Measurements from ENCODE around the gene PMVK. TPM values are rescaled to one million over a fixed set of nuclear protein-coding genes. Genes with fewer than 3 reads are reported as not detected.

PMVK gene
- total RNA-seq, 1 experiment from 2014 or later: 26.8 TPM

DNA sequence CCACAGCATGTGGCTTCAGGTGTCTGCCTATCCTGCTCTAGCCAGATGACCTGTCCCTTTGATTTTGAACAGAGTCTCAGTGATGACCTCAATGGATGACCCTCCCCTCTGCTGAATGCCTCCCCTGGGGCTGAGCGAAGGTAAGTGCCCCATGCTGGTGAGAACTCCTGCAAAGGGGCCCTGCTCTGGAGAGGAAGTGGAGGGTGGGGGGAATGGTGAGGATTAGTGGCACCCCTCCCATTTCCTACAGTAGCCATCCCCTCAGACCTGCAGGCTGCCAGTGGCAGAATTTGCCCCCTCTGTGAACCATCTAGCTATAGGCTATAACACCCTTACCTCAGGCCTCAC, 3.7 kb upstream of the PMVK start (continued):
- TF ChIP-seq, protein P1, sequence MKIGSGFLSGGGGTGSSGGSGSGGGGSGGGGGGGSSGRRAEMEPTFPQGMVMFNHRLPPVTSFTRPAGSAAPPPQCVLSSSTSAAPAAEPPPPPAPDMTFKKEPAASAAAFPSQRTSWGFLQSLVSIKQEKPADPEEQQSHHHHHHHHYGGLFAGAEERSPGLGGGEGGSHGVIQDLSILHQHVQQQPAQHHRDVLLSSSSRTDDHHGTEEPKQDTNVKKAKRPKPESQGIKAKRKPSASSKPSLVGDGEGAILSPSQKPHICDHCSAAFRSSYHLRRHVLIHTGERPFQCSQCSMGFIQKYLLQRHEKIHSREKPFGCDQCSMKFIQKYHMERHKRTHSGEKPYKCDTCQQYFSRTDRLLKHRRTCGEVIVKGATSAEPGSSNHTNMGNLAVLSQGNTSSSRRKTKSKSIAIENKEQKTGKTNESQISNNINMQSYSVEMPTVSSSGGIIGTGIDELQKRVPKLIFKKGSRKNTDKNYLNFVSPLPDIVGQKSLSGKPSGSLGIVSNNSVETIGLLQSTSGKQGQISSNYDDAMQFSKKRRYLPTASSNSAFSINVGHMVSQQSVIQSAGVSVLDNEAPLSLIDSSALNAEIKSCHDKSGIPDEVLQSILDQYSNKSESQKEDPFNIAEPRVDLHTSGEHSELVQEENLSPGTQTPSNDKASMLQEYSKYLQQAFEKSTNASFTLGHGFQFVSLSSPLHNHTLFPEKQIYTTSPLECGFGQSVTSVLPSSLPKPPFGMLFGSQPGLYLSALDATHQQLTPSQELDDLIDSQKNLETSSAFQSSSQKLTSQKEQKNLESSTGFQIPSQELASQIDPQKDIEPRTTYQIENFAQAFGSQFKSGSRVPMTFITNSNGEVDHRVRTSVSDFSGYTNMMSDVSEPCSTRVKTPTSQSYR (CRISPR knock-in tag; IDR thresholded peaks at IDR 0.05): no peak
- TF ChIP-seq, protein P2, sequence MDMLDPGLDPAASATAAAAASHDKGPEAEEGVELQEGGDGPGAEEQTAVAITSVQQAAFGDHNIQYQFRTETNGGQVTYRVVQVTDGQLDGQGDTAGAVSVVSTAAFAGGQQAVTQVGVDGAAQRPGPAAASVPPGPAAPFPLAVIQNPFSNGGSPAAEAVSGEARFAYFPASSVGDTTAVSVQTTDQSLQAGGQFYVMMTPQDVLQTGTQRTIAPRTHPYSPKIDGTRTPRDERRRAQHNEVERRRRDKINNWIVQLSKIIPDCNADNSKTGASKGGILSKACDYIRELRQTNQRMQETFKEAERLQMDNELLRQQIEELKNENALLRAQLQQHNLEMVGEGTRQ (CRISPR knock-in tag; IDR thresholded peaks at IDR 0.05): no peak
- no peak for TF ChIP-seq FOXP1 (CRISPR knock-in tag; IDR thresholded peaks at IDR 0.05; ENCODE audit: borderline replicate concordance)
- no peak for TF ChIP-seq ZNF219 (CRISPR knock-in tag; IDR thresholded peaks at IDR 0.05; ENCODE audit: borderline replicate concordance)
- TF ChIP-seq PRRX2 (CRISPR knock-in tag; IDR thresholded peaks at IDR 0.05): no peak
- no peak for TF ChIP-seq CREM (CRISPR knock-in tag; IDR thresholded peaks at IDR 0.05)
- TF ChIP-seq, protein P3, sequence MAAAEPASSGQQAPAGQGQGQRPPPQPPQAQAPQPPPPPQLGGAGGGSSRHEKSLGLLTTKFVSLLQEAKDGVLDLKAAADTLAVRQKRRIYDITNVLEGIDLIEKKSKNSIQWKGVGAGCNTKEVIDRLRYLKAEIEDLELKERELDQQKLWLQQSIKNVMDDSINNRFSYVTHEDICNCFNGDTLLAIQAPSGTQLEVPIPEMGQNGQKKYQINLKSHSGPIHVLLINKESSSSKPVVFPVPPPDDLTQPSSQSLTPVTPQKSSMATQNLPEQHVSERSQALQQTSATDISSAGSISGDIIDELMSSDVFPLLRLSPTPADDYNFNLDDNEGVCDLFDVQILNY (CRISPR knock-in tag; IDR thresholded peaks at IDR 0.05): no peak
- TF ChIP-seq, protein P4, sequence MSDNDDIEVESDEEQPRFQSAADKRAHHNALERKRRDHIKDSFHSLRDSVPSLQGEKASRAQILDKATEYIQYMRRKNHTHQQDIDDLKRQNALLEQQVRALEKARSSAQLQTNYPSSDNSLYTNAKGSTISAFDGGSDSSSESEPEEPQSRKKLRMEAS (CRISPR knock-in tag; IDR thresholded peaks at IDR 0.05): no peak
- no peak for TF ChIP-seq ZNF232 (CRISPR knock-in tag; IDR thresholded peaks at IDR 0.05)
- TF ChIP-seq IRF2 (CRISPR knock-in tag; IDR thresholded peaks at IDR 0.05; ENCODE audit: borderline replicate concordance, low read depth): no peak
- no peak for TF ChIP-seq GTF2I (CRISPR knock-in tag; conservative IDR thresholded peaks at IDR 0.05)

DNA sequence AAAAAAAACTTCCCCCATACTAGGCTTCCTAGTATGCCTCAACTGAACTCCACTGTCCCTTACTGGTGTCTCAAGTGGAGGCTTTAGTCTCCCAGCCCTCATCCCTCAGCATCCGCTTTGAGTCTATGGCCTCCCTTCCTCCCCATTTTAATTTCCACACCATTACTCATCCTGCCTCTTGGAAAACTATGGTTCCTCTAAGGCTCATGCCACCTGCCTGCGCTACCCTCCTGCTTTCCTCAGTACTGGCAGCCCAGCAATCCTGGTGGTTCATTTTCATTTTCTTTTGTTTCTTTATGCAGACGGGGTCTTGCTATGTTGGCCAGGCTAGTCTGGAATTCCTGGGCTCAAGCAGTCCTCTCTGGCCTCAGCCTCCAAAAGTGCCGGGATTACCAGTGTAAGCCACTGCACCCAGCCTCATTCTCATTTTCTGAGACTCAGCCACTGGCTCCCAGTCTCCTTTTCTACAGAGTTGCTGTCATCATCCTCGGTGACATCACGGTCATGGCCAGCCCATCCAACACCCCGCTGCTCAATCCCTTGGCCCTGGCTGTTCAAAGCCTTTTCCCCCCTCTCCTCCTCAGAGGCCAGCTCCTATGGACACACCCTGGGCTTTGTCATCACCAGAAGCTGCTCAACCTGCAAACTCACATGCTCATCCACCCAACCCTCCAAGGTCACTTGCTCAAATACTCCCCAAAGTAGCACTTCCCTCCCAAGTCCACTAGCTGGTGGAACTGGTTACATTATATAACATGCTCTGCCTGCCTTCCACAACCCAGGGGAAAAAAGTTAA, 2.3 kb upstream of the PMVK start:
- POLR2A ChIA-PET: interaction anchor here (0.7 kb wide), 1 partner anchor 32 kb away, joined by 3 read pairs; the partner anchor contains the start of gene SHC1
- ATAC-seq (no peak), DNase-seq (ENCODE audit: low spot score) (no peak)
- Mint-ChIP-seq H3K27me3 (ENCODE audit: low read depth) (peaks cover 3% of the 10 kb centered on the region; the same call in 1 of the 2 replicates), H3K9me3 (no peaks in the 10 kb centered on the region), H3K36me3 (no peaks in the 10 kb centered on the region; the same call in 1 of the 2 replicates), H3K27ac (peak overlapping the region; percentile 43), H3K4me1 (peaks cover 30% of the 10 kb centered on the region), H3K4me3 (0 out of 2 replicates have a peak overlapping the region, but pooled peaks have one; percentile 92)
- CTCF ChIA-PET: interaction anchor here (0.9 to 1.9 kb wide), 4 partner anchors 32 to 379 kb away, joined by 3 to 4 read pairs (median 4); partner anchors contain the start of gene SHC1
- TF ChIP-seq ZNF232 (CRISPR knock-in tag; IDR thresholded peaks at IDR 0.05) (no peak), ZNF121 (CRISPR knock-in tag; IDR thresholded peaks at IDR 0.05) (peak; percentile 81; the same call in 1 of the 2 replicates)
- TF ChIP-seq, protein P5, sequence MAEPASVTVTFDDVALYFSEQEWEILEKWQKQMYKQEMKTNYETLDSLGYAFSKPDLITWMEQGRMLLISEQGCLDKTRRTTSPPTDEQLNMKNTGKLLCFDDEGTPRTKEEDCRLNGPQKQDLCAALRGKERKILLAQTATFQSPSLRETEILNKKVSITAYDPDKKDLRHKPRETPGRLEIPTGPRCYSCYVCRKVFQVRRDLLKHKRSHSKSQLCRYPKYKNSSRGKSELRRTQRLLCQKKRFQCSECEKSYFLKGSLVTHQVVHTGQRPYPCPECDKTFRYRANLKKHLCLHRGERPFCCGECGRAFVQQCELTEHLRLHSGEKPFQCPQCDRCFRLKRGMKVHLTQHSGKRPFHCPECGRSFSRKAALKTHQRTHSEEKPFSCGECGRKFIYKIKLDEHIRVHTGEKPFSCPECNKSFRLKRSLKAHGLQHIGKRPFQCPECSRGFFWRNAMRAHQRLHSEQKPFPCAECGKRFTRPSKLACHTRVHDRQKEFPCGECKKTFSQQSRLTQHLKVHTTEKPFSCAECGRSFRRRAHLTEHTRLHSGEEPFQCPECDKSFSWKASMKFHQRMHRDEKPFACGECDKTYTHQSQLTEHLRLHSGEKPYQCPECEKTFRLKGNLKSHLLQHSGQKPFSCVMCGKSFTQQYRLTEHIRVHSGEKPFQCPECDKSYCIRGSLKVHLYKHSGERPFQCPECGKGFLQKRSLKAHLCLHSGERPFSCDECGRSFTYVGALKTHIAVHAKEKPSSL (CRISPR knock-in tag; conservative IDR thresholded peaks at IDR 0.05): no peak

DNA sequence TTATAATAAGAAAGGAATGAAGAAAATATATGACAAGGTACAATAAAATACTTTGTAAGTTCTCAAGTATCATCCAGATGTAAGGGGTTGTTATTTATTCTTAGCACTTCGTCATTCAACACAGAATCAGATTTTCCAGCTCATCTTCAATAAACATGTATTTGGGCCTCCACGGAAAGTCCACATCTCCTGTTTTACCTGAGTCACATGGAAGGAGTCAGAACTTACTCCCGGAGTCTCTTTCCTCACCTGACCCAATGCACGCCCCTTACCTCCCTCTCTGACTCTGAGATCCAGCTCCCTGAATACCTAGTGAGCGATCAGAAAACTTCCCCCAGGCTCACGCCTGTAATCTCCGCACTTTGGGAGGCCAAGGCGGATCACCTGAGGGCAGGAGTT, 1.5 kb upstream of the PMVK start:
- Mint-ChIP-seq H3K36me3 (no peaks in the 10 kb centered on the region; the same call in 1 of the 2 replicates), H3K4me1 (peaks cover 26% of the 10 kb centered on the region), H3K27me3 (ENCODE audit: low read depth) (peaks cover 3% of the 10 kb centered on the region; the same call in 1 of the 2 replicates), H3K4me3 (peak overlapping the region; percentile 92), H3K27ac (peak overlapping the region; percentile 99), H3K9me3 (no peaks in the 10 kb centered on the region)
- CTCF ChIA-PET: interaction anchor here (0.8 to 1.0 kb wide), 3 partner anchors 33 to 378 kb away, joined by 3 to 6 read pairs (median 4); partner anchors contain the start of gene SHC1
- no peak for ATAC-seq
- DNase-seq (ENCODE audit: low spot score): no peak
- POLR2A ChIA-PET: interaction anchor here (0.6 kb wide), 1 partner anchor 776 kb away, joined by 3 read pairs; no protein-coding TSS in a partner anchor
- TF ChIP-seq ATF1 (CRISPR knock-in tag; IDR thresholded peaks at IDR 0.05) (no peak), SMAD4 (CRISPR knock-in tag; IDR thresholded peaks at IDR 0.05) (no peak), ZNF317 (CRISPR knock-in tag; IDR thresholded peaks at IDR 0.05; ENCODE audit: borderline replicate concordance, low read depth) (no peak)
- TF ChIP-seq, protein P6, sequence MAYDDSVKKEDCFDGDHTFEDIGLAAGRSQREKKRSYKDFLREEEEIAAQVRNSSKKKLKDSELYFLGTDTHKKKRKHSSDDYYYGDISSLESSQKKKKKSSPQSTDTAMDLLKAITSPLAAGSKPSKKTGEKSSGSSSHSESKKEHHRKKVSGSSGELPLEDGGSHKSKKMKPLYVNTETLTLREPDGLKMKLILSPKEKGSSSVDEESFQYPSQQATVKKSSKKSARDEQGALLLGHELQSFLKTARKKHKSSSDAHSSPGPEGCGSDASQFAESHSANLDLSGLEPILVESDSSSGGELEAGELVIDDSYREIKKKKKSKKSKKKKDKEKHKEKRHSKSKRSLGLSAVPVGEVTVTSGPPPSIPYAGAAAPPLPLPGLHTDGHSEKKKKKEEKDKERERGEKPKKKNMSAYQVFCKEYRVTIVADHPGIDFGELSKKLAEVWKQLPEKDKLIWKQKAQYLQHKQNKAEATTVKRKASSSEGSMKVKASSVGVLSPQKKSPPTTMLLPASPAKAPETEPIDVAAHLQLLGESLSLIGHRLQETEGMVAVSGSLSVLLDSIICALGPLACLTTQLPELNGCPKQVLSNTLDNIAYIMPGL (CRISPR knock-in tag; IDR thresholded peaks at IDR 0.05): no peak
- TF ChIP-seq, protein P7, sequence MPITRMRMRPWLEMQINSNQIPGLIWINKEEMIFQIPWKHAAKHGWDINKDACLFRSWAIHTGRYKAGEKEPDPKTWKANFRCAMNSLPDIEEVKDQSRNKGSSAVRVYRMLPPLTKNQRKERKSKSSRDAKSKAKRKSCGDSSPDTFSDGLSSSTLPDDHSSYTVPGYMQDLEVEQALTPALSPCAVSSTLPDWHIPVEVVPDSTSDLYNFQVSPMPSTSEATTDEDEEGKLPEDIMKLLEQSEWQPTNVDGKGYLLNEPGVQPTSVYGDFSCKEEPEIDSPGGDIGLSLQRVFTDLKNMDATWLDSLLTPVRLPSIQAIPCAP (CRISPR knock-in tag; IDR thresholded peaks at IDR 0.05): no peak
- TF ChIP-seq, protein P8, sequence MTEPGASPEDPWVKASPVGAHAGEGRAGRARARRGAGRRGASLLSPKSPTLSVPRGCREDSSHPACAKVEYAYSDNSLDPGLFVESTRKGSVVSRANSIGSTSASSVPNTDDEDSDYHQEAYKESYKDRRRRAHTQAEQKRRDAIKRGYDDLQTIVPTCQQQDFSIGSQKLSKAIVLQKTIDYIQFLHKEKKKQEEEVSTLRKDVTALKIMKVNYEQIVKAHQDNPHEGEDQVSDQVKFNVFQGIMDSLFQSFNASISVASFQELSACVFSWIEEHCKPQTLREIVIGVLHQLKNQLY (CRISPR knock-in tag; IDR thresholded peaks at IDR 0.05): no peak
